Measurements from ENCODE around the gene RFX4. TPM values are rescaled to one million over a fixed set of nuclear protein-coding genes. Genes with fewer than 3 reads are reported as not detected.

RFX4 gene
- total RNA-seq, 4 donors from 2014 or later: not detected

- in situ Hi-C loops (cut with MboI; ENCODE audit: low pct_ligation_motif_present in 1 of 4, low pct_unique_long_range_greater_than_20kb in 1 of 4, low sequenced_read_pairs in 3 of 4) (no loop called here), intact Hi-C loops (cut with DNase I; ENCODE audit: low total_unique reads) (no loop called here)
- H3K27ac ChIP-seq: no peak overlapping the region
- no peaks in the 10 kb centered on the region for H3K36me3 ChIP-seq
- TF ChIP-seq CTCF (IDR thresholded peaks at IDR 0.05) (no peak), EP300 (IDR thresholded peaks at IDR 0.05; ENCODE audit: low read depth) (no peak), POLR2AphosphoS5 (IDR thresholded peaks at IDR 0.05) (no peak), POLR2A (IDR thresholded peaks at IDR 0.05) (no peak)
- H3K27me3 ChIP-seq: no peaks in the 10 kb centered on the region
- WGBS, 2 donors (ENCODE audit: low coverage in 1 of 2): 85 to 88% methylated on average over 2 to 3 of the region's 3 CpGs
- no peak for DNase-seq
- H3K4me1 ChIP-seq: no peaks in the 10 kb centered on the region
- no peak overlapping the region for H3K4me3 ChIP-seq
- no peaks in the 10 kb centered on the region for H3K9me3 ChIP-seq
These were observed 167.7 kb downstream of the RFX4 start for GRCh38 chr12:106750524-106750923.

DNA sequence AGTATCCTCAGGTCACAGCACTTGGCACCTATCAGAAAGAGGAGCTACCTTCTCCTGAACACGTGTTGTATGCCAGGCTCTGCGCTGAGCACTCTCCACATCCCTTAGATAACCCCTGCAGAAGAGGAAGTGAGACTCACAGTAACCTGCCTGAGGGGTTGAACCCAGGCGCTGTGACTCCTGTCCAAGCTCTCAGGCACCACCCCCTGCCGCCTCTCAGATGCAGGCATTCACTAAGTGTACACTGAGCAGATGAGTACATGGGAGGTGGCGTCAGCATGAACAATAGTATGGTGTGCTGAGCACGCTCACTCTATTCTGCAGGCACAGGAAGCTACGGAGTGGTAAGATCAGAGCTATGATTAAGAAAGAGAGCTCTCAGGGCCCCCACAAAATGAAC, 170.7 kb downstream of the RFX4 start:
- Histone ChIP-seq H3K36me3 (no peaks in the 10 kb centered on the region), H3K4me3 (no peak overlapping the region), H3K27me3 (no peaks in the 10 kb centered on the region), H3K9me3 (no peaks in the 10 kb centered on the region), H3K4me1 (peaks cover 0 to 9% (median 4%) of the 10 kb centered on the region in 4 donors), H3K27ac (no peak overlapping the region)
- in situ Hi-C loops (cut with MboI; ENCODE audit: low pct_ligation_motif_present in 1 of 4, low pct_unique_long_range_greater_than_20kb in 1 of 4, low sequenced_read_pairs in 3 of 4): no loop called here
- TF ChIP-seq POLR2AphosphoS5 (IDR thresholded peaks at IDR 0.05) (no peak), POLR2A (IDR thresholded peaks at IDR 0.05) (no peak), EP300 (IDR thresholded peaks at IDR 0.05; ENCODE audit: low read depth) (no peak), CTCF (IDR thresholded peaks at IDR 0.05) (no peak)
- 73 to 80% methylated on average over 4 to 7 of the region's 7 CpGs for WGBS, 2 donors (ENCODE audit: low coverage in 1 of 2)
- intact Hi-C loops (cut with DNase I; ENCODE audit: low total_unique reads): no loop called here
- peak; percentile 62 for DNase-seq

- H3K4me1 ChIP-seq: peaks cover 4 to 16% (median 11%) of the 10 kb centered on the region in 4 donors
- no peak for DNase-seq
- intact Hi-C loops (cut with DNase I; ENCODE audit: low total_unique reads): no loop called here
- no peak overlapping the region for H3K27ac ChIP-seq
- no peaks in the 10 kb centered on the region for H3K27me3 ChIP-seq
- no peak overlapping the region for H3K4me3 ChIP-seq
- no peaks in the 10 kb centered on the region for H3K36me3 ChIP-seq
- in situ Hi-C loops (cut with MboI; ENCODE audit: low pct_ligation_motif_present in 1 of 4, low pct_unique_long_range_greater_than_20kb in 1 of 4, low sequenced_read_pairs in 3 of 4): no loop called here
- WGBS, 2 donors (ENCODE audit: low coverage in 1 of 2): 100% methylated on average over 1 of the region's 1 CpG
- no peaks in the 10 kb centered on the region for H3K9me3 ChIP-seq
- TF ChIP-seq EP300 (IDR thresholded peaks at IDR 0.05; ENCODE audit: low read depth): no peak
- TF ChIP-seq CTCF (IDR thresholded peaks at IDR 0.05): no peak
- no peak for TF ChIP-seq POLR2A (IDR thresholded peaks at IDR 0.05)
- no peak for TF ChIP-seq POLR2AphosphoS5 (IDR thresholded peaks at IDR 0.05)
These were observed 171.5 kb downstream of the RFX4 start for GRCh38 chr12:106754331-106754730.

DNA sequence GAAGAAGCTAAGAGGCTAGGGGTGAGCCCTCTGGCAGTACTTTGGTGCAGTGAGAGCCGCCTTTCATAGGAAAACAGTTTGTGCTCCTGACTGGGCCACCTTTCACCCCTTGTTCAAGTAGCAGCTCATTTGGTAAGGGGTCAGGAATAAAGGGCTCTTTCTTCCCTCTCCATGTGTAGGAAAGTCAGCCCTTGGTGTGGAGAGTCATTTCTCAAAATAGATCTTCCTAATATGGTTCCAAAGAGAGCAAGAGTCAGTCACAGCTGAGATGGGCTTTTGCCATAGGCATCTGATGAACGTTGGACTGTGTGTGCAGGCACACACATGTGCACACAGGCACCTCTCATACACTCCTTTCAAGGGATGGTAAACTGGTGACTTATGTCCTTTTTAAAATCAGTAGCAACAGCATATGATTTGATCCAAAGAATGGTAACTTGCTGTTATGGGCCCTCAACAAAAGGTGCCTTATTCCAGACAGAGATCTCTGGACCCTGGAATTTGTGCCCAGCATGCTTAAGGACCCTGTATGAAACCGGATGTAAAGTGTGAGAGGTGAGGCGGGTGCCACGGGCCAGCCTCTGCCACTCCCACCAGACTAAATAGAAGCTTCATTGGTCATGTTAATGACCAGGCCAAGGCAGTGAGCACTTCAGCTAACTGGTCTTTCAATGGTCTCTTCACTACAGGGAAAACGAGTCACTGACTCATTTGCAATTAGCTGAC, 175.0 kb downstream of the RFX4 start:
- H3K9me3 ChIP-seq: no peaks in the 10 kb centered on the region

More for the DNA sequence above, 175.0 kb downstream of the RFX4 start:
- H3K4me1 ChIP-seq: peaks cover 5 to 25% (median 12%) of the 10 kb centered on the region in 4 donors
- in situ Hi-C loops (cut with MboI; ENCODE audit: low pct_ligation_motif_present in 1 of 4, low pct_unique_long_range_greater_than_20kb in 1 of 4, low sequenced_read_pairs in 3 of 4) (no loop called here), intact Hi-C loops (cut with DNase I; ENCODE audit: low total_unique reads) (no loop called here)
- H3K36me3 ChIP-seq: no peaks in the 10 kb centered on the region
- DNase-seq: no peak
- peak overlapping the region; percentile 19 to 57 (median 48) for H3K27ac ChIP-seq
- H3K27me3 ChIP-seq: no peaks in the 10 kb centered on the region
- H3K4me3 ChIP-seq: no peak overlapping the region
- WGBS, 2 donors (ENCODE audit: low coverage in 1 of 2): 60 to 78% methylated on average over 1 to 6 of the region's 6 CpGs
- TF ChIP-seq EP300 (IDR thresholded peaks at IDR 0.05; ENCODE audit: low read depth) (no peak), CTCF (IDR thresholded peaks at IDR 0.05) (no peak), POLR2A (IDR thresholded peaks at IDR 0.05) (no peak), POLR2AphosphoS5 (IDR thresholded peaks at IDR 0.05) (no peak)
